ENCODE measurements around the gene CTDSPL. TPM values are rescaled to one million over a fixed set of nuclear protein-coding genes. Genes with fewer than 3 reads are reported as not detected.

The CTDSPL gene
- total and polyA plus RNA-seq, 11 donors: 9.2 to 54.6 (median 36.0) TPM

DNA sequence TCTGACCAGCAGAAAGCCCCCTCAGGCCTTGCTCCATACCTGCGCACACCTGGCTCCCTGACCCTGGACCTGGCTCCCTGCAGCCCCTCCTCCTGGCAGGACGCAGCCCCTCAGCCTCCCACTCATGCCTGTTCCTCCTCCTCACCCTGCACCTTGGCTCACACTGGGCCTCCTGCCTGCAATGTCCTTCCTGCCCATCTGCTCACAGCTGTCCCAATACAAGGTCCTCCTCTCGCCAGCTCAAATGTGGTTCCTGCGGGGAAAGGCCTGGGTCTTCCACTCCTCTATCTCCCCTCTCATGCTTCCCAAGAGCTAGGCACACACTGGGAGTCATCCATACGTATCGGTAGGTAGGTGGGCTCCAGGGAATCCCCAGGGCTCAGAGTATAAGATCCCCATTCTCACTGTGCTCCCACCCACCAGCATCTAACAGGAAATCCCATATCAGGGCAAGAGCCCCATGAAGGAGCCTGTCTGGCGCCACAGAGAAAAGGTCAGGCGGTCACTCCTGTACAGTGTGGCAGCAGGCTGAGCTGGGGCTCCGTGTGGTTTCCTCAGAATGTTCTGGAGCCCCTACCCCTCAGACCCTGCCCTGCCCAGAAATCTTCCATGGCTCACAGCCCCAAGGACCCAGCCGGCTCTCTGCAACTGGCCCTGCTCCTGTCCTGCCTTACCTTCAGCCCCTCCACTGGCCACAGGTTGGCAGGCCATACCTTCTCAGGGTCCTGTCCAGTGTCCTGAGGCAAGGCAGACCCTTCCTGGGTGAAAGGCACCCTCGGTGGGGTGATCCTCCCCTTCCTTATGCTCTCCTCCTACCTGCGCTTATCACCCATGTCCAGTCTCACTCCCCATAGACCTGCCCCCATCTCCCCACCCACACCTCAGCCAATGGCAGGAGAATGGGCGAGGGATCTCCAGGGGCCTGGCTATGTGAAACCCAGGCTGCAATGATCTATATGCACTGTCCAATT, 156.9 kb downstream of the CTDSPL start:
- peaks cover 0 to 9% (median 0%) of the 10 kb centered on the region in 12 donors for H3K9me3 ChIP-seq
- no peaks in the 10 kb centered on the region for H3K27me3 ChIP-seq
- WGBS, 4 donors: 83 to 90% (median 83%) methylated on average over 13 of the region's 13 CpGs
- H3K27ac ChIP-seq: peak overlapping the region in 5 of 12 donors; percentile 5 to 41 (median 18)
- no peak overlapping the region for H3K4me3 ChIP-seq
- DNase-seq: peak in 2 of 5 donors; percentile 19 to 44
- H3K4me1 ChIP-seq: peaks cover 0 to 16% (median 6%) of the 10 kb centered on the region in 12 donors
- intact Hi-C loops (cut with DNase I): no loop called here
- peaks cover 0 to 62% (median 42%) of the 10 kb centered on the region in 9 donors for H3K36me3 ChIP-seq
- TF ChIP-seq POLR2A (IDR thresholded peaks at IDR 0.05): no peak
- TF ChIP-seq CTCF (IDR thresholded peaks at IDR 0.05): no peak
- peak in 3 of 4 donors; percentile 7 to 58 (median 12) for ATAC-seq

- intact Hi-C loops (cut with DNase I): no loop called here
- no peak overlapping the region for H3K4me3 ChIP-seq
- no peaks in the 10 kb centered on the region for H3K27me3 ChIP-seq
- peaks cover 0 to 50% (median 32%) of the 10 kb centered on the region in 9 donors for H3K36me3 ChIP-seq
- peaks cover 0 to 23% (median 7%) of the 10 kb centered on the region in 12 donors for H3K4me1 ChIP-seq
- ATAC-seq: no peak
- peaks cover 0 to 9% (median 0%) of the 10 kb centered on the region in 12 donors for H3K9me3 ChIP-seq
- WGBS, 4 donors: 76 to 83% (median 79%) methylated on average over 10 of the region's 10 CpGs
- no peak overlapping the region for H3K27ac ChIP-seq
- TF ChIP-seq CTCF (IDR thresholded peaks at IDR 0.05) (no peak), POLR2A (IDR thresholded peaks at IDR 0.05) (no peak)
- DNase-seq: peak in 3 of 5 donors; percentile 14 to 39 (median 21)
These were observed 158.1 kb downstream of the CTDSPL start for GRCh38 chr3:38019658-38020341.

DNA sequence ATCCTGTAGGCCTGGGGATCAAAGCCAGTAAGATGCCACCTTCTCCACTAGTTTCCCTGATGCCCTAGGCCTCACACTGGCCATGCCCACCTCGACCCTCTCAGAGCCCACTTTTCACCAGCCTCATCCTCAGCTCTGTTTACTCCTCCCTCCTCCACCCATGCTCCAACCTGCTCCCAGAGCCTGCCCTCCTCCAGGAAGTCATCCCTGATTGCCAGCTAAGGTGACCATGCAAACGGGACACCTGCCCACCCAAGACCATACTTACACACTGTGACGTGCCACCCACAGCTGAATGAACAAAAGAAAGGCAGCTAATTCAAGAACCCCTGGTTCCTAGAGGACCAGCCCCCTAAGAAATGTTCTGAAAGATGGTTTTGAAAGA, 158.7 kb downstream of the CTDSPL start:
- Histone ChIP-seq H3K36me3 (peaks cover 0 to 44% (median 26%) of the 10 kb centered on the region in 9 donors), H3K27me3 (no peaks in the 10 kb centered on the region), H3K4me3 (no peak overlapping the region), H3K9me3 (peaks cover 0 to 9% (median 0%) of the 10 kb centered on the region in 12 donors), H3K27ac (no peak overlapping the region), H3K4me1 (peaks cover 0 to 25% (median 9%) of the 10 kb centered on the region in 12 donors)
- intact Hi-C loops (cut with DNase I): no loop called here
- TF ChIP-seq CTCF (IDR thresholded peaks at IDR 0.05): no peak
- TF ChIP-seq POLR2A (IDR thresholded peaks at IDR 0.05): no peak
- peak in 2 of 5 donors; percentile 13 to 21 for DNase-seq
- 82 to 89% (median 86%) methylated on average over 3 of the region's 3 CpGs for WGBS, 4 donors
- no peak for ATAC-seq

- DNase-seq: peak in 2 of 5 donors; percentile 17 to 32
These were observed 159.5 kb downstream of the CTDSPL start for GRCh38 chr3:38021196-38021595.

More at GRCh38 chr3:38021196-38021595, 159.5 kb downstream of the CTDSPL start:
- Histone ChIP-seq H3K4me1 (peaks cover 0 to 33% (median 15%) of the 10 kb centered on the region in 12 donors), H3K36me3 (peaks cover 0 to 36% (median 18%) of the 10 kb centered on the region in 9 donors), H3K27ac (no peak overlapping the region), H3K9me3 (peaks cover 0 to 5% (median 0%) of the 10 kb centered on the region in 12 donors), H3K4me3 (no peak overlapping the region), H3K27me3 (no peaks in the 10 kb centered on the region)
- TF ChIP-seq CTCF (IDR thresholded peaks at IDR 0.05) (no peak), POLR2A (IDR thresholded peaks at IDR 0.05) (no peak)
- WGBS, 4 donors: 85 to 100% (median 95%) methylated on average over 2 to 4 of the region's 4 CpGs
- no peak for ATAC-seq
- intact Hi-C loops (cut with DNase I): no loop called here
